ENCODE results near the gene KCNJ14. TPM values are rescaled to one million over a fixed set of nuclear protein-coding genes. Genes with fewer than 3 reads are reported as not detected.

The KCNJ14 gene
- total RNA-seq, 2 donors from 2014 or later: 0.27 to 0.60 TPM

- intact Hi-C loops (cut with DNase I): no loop called here
- ATAC-seq (peak; percentile 95), DNase-seq (peak; percentile 99)
Measured at GRCh38 chr19:48468772-48469288, 13.5 kb downstream of the KCNJ14 start.

- ATAC-seq (peak; percentile 83 to 85), DNase-seq (peak; percentile 91)
- intact Hi-C loops (cut with DNase I): no loop called here
Measured at GRCh38 chr19:48469289-48469881, 14.0 kb downstream of the KCNJ14 start, which contains the start of gene CYTH2. Gene CYTH2, plus strand, starts transcription at chr19:48469369. Its CDS starts 139 bp downstream, at chr19:48469508.

GRCh38 chr19:48469934-48470680 lies 14.7 kb downstream of the KCNJ14 start:
- ATAC-seq (no peak), DNase-seq (no peak)
- intact Hi-C loops (cut with DNase I): no loop called here

GRCh38 chr19:48470856-48471255 lies 15.5 kb downstream of the KCNJ14 start:
- ATAC-seq: no peak
- DNase-seq: no peak
- intact Hi-C loops (cut with DNase I): no loop called here

- DNase-seq (no peak), ATAC-seq (no peak)
- intact Hi-C loops (cut with DNase I): no loop called here
Measured at GRCh38 chr19:48471836-48472235, 16.5 kb downstream of the KCNJ14 start.

- intact Hi-C loops (cut with DNase I): no loop called here
- ATAC-seq (no peak), DNase-seq (no peak)
Measured at GRCh38 chr19:48473161-48473966, 18.0 kb downstream of the KCNJ14 start.

- intact Hi-C loops (cut with DNase I): no loop called here
- no peak for DNase-seq
- ATAC-seq: no peak
Measured at GRCh38 chr19:48474084-48474592, 18.8 kb downstream of the KCNJ14 start.

- ATAC-seq: no peak
- intact Hi-C loops (cut with DNase I): no loop called here
- DNase-seq: no peak
Measured at GRCh38 chr19:48475369-48476068, 20.1 kb downstream of the KCNJ14 start.

GRCh38 chr19:48476176-48476575 lies 20.8 kb downstream of the KCNJ14 start:
- DNase-seq (no peak), ATAC-seq (no peak)
- intact Hi-C loops (cut with DNase I): no loop called here

- intact Hi-C loops (cut with DNase I): no loop called here
- ATAC-seq (no peak), DNase-seq (no peak)
Measured at GRCh38 chr19:48477067-48477685, 21.8 kb downstream of the KCNJ14 start.

GRCh38 chr19:48477698-48478338 lies 22.4 kb downstream of the KCNJ14 start:
- intact Hi-C loops (cut with DNase I): no loop called here
- DNase-seq (no peak), ATAC-seq (no peak)

GRCh38 chr19:48478339-48479256 lies 23.2 kb downstream of the KCNJ14 start:
- no peak for ATAC-seq
- intact Hi-C loops (cut with DNase I): no loop called here
- no peak for DNase-seq

GRCh38 chr19:48479686-48480085 lies 24.3 kb downstream of the KCNJ14 start:
- ATAC-seq (peak in 1 of 2 donors; percentile 9), DNase-seq (no peak)
- intact Hi-C loops (cut with DNase I): no loop called here

GRCh38 chr19:48480183-48480557 lies 24.8 kb downstream of the KCNJ14 start:
- intact Hi-C loops (cut with DNase I): no loop called here
- DNase-seq (peak; percentile 81), ATAC-seq (peak; percentile 73 to 85)

GRCh38 chr19:48480558-48481500 lies 25.5 kb downstream of the KCNJ14 start:
- ATAC-seq (peak; percentile 69 to 78), DNase-seq (peak; percentile 68)
- intact Hi-C loops (cut with DNase I): no loop called here

Data from left cardiac atrium (tissue), 4 donors.